Karpas-422 (cell line): ENCODE measurements around the gene F11R. TPM values are rescaled to one million over a fixed set of nuclear protein-coding genes. Genes with fewer than 3 reads are reported as not detected.

Experiments
- DNase-seq: peaks from one replicate; pipeline ENCODE4 v3.0.0-alpha.2; 2015
- H2AFZ ChIP-seq: fragments of 200-600 bp; sonication (generic); 2 replicates; pipeline ENCODE4 v1.6.1; 2014; ENCODE audit warnings: antibody characterized with exemption, low read length, mixed read lengths
- H3K27ac ChIP-seq: fragments of 200-600 bp; sonication (generic); 2 replicates; pipeline ENCODE4 v1.5.1; 2014; ENCODE audit warnings: mild to moderate bottlenecking, low read length, moderate library complexity
- H3K27me3 ChIP-seq: fragments of 200-600 bp; sonication (generic); 2 replicates; pipeline ENCODE4 v1.6.1; 2014; ENCODE audit warnings: low read length, mixed read lengths
- H3K36me3 ChIP-seq: fragments of 200-600 bp; sonication (generic); 2 replicates; pipeline ENCODE4 v1.6.1; 2014; ENCODE audit warnings: low read length, mixed read lengths; ENCODE audit not compliant: insufficient read depth
- H3K4me1 ChIP-seq: fragments of 200-600 bp; sonication (generic); 2 replicates; pipeline ENCODE4 v1.6.1; 2014; ENCODE audit warnings: mild to moderate bottlenecking, low read length, mixed read lengths
- H3K4me2 ChIP-seq: fragments of 200-600 bp; sonication (generic); 2 replicates; pipeline ENCODE4 v1.6.1; 2014; ENCODE audit warnings: low read length, low read depth, mild to moderate bottlenecking; ENCODE audit not compliant: poor library complexity, severe bottlenecking
- H3K4me3 ChIP-seq: fragments of 200-600 bp; sonication (generic); 2 replicates; pipeline ENCODE4 v1.5.1; 2014; ENCODE audit warnings: mild to moderate bottlenecking, antibody characterized with exemption, low read length, mixed read lengths
- H3K79me2 ChIP-seq: fragments of 200-600 bp; sonication (generic); 2 replicates; pipeline ENCODE4 v1.6.1; 2014; ENCODE audit warnings: mild to moderate bottlenecking, low read length, mixed read lengths
- H3K9ac ChIP-seq: fragments of 200-600 bp; sonication (generic); 2 replicates; pipeline ENCODE4 v1.6.0; 2014; ENCODE audit warnings: low read length
- H3K9me2 ChIP-seq: fragments of 200-600 bp; sonication (generic), shearing (Covaris generic); replicated peaks from 2 replicates; pipeline ENCODE4 v1.6.0; 2014; ENCODE audit warnings: mild to moderate bottlenecking, low read length, moderate library complexity; ENCODE audit not compliant: insufficient read depth
- H3K9me3 ChIP-seq: fragments of 300-700, 200-600 bp; sonication (generic); 2 replicates; pipeline ENCODE4 v1.6.1; 2014; ENCODE audit warnings: low read length, mixed read lengths
- H4K20me1 ChIP-seq: fragments of 200-600 bp; sonication (generic); 2 replicates; pipeline ENCODE4 v1.6.1; 2014; ENCODE audit warnings: mild to moderate bottlenecking, antibody characterized with exemption, low read length, low read depth; ENCODE audit not compliant: insufficient read depth
- total RNA-seq: library from RNA; depleted of rRNA; stranded (reverse); fragments of >200 nt; shearing (Covaris generic); gene quantifications from 2 replicates; pipeline ENCODE4 v1.2.3, GENCODE V29; 2014; ENCODE audit warnings: low replicate concordance

The F11R gene
- total RNA-seq, 1 experiment from 2014 or later, result 6.5 TPM

DNA sequence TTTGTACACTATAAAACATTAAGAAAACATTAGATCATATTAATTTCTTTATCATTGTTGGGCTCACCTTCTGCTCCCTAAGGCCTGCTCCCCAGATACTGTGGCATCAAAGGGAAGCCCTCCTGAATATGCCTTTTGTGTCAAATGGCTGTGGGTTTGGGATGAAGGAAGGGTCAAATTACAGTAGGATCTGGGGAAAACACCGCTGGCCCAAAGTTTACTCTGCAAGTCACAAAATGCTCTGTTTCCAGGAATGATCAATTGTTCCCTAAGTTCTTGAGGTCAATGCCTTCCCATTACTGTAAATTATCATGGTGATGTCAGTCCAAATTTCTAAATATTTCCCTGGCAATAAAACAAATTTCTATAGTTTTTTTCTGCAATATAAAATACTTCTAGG lies 59.5 kb downstream of the F11R start:
- H3K9ac ChIP-seq, result no peak overlapping the region
- no peak overlapping the region for H3K27ac ChIP-seq
- DNase-seq, result no peak
- no peaks in the 10 kb centered on the region for H3K27me3 ChIP-seq
- no peaks in the 10 kb centered on the region for H4K20me1 ChIP-seq
- H3K36me3 ChIP-seq, result no peaks in the 10 kb centered on the region
- no peaks in the 10 kb centered on the region for H3K9me2 ChIP-seq
- H3K4me2 ChIP-seq, result no peak overlapping the region
- no peaks in the 10 kb centered on the region for H3K9me3 ChIP-seq
- no peaks in the 10 kb centered on the region for H3K79me2 ChIP-seq
- H3K4me1 ChIP-seq, result no peaks in the 10 kb centered on the region
- H2AFZ ChIP-seq, result no peak overlapping the region
- no peak overlapping the region for H3K4me3 ChIP-seq

DNA sequence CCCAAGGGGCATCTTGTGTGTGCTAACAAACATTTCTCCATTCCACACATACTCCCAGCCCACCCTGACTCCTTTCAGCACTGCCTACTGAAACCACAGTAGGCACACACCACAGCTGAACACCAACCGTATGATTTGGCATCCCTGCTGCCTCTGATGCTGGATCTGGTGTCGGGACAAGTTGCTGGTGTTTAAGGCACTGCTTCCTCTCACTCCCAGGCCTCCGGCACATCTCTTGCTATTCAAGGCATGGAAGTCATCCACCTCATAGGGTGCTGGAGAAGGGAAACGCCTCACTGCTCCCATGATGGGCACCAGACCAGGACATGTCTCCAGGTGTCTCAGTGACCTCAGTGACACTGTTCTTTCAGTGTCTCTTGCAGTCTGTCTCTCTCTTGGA lies 64.0 kb downstream of the F11R start:
- Histone ChIP-seq H3K4me3 (no peak overlapping the region), H3K79me2 (no peaks in the 10 kb centered on the region)
- no peak for DNase-seq

DNA sequence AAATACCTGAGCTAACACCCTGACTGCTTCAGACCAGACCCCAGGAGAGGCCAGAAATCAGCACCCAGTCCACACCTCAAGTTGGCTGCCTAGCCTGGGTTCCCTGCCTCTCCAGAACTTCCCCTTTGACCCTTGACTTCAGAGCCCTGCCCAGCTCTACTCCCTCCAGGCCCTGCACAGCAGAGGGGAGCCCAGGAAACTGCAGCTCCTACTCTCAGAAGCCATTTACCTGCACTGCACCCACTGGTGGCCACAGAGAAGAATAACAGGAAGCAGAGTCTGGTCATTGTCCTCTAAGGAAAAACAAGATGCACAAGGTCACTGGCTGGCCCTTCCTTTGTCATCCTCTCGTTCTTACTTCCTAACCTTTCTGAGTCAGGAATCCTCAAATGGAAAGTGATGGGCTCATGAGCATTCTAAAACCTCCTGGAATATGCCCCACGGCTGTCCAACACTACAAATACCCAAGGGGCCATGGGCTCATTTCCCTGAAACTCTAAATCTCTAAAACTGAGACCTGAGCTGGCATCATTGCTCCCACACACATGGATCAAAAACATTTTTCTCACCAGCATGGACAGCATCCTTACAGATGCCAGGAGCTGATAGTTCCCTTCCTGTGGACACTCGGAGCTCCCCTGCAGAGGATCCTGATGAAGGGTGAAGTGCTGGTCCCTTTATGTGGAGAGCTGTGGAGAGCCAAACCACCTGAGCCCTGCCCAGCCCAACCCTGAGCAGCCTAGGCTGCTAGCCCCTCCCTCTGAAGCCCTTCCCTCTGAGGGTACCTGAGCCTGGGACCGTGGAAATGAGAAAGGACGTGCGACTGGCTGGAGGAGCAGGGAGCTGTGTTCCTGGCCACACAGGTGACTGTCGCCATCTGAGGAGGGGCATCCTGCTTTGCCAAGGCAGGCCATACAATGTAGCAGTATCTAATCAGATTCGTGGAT lies 66.5 kb downstream of the F11R start, which contains the start of gene ITLN2:
Gene ITLN2 (minus strand): TSS at position 652 of the 947 bp plus-strand sequence. CDS start 68 bp downstream, at position 584.
- no peak within 1 kb of the TSS for H3K27ac ChIP-seq
- H3K36me3 ChIP-seq, result no peaks in the 10 kb centered on the region
- no peaks in the 10 kb centered on the region for H3K9me3 ChIP-seq
- peak; percentile 74 for DNase-seq
- no peaks in the 10 kb centered on the region for H4K20me1 ChIP-seq
- H3K4me1 ChIP-seq, result no peaks in the 10 kb centered on the region
- no peak within 1 kb of the TSS for H3K4me2 ChIP-seq
- no peaks in the 10 kb centered on the region for H3K27me3 ChIP-seq
- H3K4me3 ChIP-seq, result no peak within 1 kb of the TSS
- no peak within 1 kb of the TSS for H3K9ac ChIP-seq
- no peaks in the 10 kb centered on the region for H3K9me2 ChIP-seq
- H3K79me2 ChIP-seq, result no peaks in the 10 kb centered on the region
- H2AFZ ChIP-seq, result no peak within 1 kb of the TSS

More for the DNA sequence above, 64.0 kb downstream of the F11R start:
- H3K9me2 ChIP-seq, result no peaks in the 10 kb centered on the region
- no peaks in the 10 kb centered on the region for H3K9me3 ChIP-seq
- no peaks in the 10 kb centered on the region for H3K27me3 ChIP-seq
- H3K27ac ChIP-seq, result no peak overlapping the region
- H2AFZ ChIP-seq, result no peak overlapping the region
- no peak overlapping the region for H3K9ac ChIP-seq
- H4K20me1 ChIP-seq, result no peaks in the 10 kb centered on the region
- H3K4me2 ChIP-seq, result no peak overlapping the region
- H3K4me1 ChIP-seq, result no peaks in the 10 kb centered on the region
- H3K36me3 ChIP-seq, result no peaks in the 10 kb centered on the region

DNA sequence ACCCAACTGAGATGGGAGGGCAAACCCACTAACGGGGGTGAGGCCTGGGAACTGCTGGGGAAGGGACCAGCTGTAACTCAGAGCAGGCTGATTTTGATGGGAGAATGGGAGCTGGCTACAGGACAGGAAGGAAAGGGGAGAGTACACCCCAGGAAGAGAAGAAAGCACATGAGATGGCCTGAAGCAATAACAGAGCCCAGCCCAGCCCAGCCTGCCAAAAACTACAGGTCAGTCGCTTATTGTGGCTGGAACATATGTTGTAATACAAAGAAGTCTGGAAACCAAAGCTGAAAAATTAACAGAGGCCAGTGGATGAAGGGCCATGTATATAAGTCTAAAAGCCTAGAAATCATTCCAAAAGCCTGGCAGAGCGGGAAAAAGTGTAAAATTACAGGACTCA lies 67.9 kb downstream of the F11R start:
- Histone ChIP-seq H3K4me2 (no peak overlapping the region), H3K27ac (no peak overlapping the region), H3K9ac (no peak overlapping the region), H3K9me2 (no peaks in the 10 kb centered on the region), H3K27me3 (no peaks in the 10 kb centered on the region), H3K36me3 (no peaks in the 10 kb centered on the region), H3K4me3 (no peak overlapping the region), H3K9me3 (no peaks in the 10 kb centered on the region), H3K79me2 (no peaks in the 10 kb centered on the region), H3K4me1 (no peaks in the 10 kb centered on the region), H4K20me1 (no peaks in the 10 kb centered on the region), H2AFZ (no peak overlapping the region)
- no peak for DNase-seq

DNA sequence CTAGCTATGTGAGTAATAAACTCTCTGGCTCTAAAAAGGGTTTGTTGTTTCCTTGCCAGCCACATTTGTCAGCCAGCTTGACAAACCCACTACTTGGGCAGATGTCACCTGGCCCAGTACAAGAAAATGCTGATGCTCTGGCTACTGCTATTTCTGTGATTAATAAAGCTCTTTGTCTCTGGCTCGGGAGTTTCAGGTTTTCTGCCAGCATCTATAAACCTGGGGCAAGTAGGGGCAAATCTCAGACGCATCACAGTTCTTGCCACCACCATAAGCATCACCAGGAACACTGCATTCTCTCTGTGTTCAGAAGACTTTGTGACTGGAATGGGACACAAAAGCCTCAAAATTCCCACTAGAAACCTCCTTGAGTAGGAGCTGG lies 68.8 kb downstream of the F11R start:
- H3K4me1 ChIP-seq, result no peaks in the 10 kb centered on the region
- no peaks in the 10 kb centered on the region for H4K20me1 ChIP-seq
- DNase-seq, result no peak
- H3K27me3 ChIP-seq, result no peaks in the 10 kb centered on the region
- H3K4me2 ChIP-seq, result no peak overlapping the region
- no peaks in the 10 kb centered on the region for H3K36me3 ChIP-seq
- no peak overlapping the region for H2AFZ ChIP-seq
- H3K4me3 ChIP-seq, result no peak overlapping the region
- H3K9me3 ChIP-seq, result no peaks in the 10 kb centered on the region
- no peaks in the 10 kb centered on the region for H3K9me2 ChIP-seq
- no peak overlapping the region for H3K27ac ChIP-seq
- no peak overlapping the region for H3K9ac ChIP-seq
- no peaks in the 10 kb centered on the region for H3K79me2 ChIP-seq

DNA sequence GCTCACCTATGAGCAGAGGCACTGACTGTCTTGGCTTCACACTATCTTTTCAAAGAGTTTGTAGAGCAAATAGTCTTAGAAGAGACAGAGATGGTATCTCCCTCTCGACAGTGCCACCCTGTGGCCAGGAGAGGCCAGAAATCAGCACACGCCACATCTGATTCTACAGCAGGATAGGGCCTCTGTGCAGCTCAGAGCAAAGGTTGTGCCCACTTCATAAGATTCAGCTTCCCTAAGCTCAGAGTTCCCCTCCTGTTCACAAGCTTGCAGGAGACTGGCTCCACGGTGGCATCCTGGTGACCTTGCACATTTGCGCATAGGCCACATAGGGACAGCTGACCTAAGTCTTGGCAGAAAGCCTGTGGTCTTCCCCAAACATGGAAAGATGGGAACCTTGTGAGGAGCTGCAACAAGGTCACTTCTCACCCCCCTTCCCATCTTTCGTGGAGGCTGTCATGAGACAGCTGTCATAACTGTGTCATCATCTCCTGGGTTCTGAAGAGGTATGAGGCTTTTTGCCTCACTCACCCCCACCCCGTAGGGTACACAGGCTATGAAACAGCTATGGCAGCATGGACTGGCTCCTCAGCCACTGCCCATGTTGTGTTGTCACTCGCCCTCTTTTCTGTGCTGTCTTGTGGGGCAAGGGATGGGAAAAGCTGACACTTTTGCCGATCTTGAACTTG lies 69.4 kb downstream of the F11R start:
- no peaks in the 10 kb centered on the region for H3K9me2 ChIP-seq
- no peak overlapping the region for H3K27ac ChIP-seq
- H3K4me2 ChIP-seq, result no peak overlapping the region
- peak; percentile 87 for DNase-seq
- H3K79me2 ChIP-seq, result no peaks in the 10 kb centered on the region
- no peak overlapping the region for H3K4me3 ChIP-seq
- no peak overlapping the region for H2AFZ ChIP-seq
- H3K9ac ChIP-seq, result no peak overlapping the region
- no peaks in the 10 kb centered on the region for H3K36me3 ChIP-seq
- no peaks in the 10 kb centered on the region for H3K4me1 ChIP-seq
- no peaks in the 10 kb centered on the region for H3K9me3 ChIP-seq
- no peaks in the 10 kb centered on the region for H3K27me3 ChIP-seq
- no peaks in the 10 kb centered on the region for H4K20me1 ChIP-seq

DNA sequence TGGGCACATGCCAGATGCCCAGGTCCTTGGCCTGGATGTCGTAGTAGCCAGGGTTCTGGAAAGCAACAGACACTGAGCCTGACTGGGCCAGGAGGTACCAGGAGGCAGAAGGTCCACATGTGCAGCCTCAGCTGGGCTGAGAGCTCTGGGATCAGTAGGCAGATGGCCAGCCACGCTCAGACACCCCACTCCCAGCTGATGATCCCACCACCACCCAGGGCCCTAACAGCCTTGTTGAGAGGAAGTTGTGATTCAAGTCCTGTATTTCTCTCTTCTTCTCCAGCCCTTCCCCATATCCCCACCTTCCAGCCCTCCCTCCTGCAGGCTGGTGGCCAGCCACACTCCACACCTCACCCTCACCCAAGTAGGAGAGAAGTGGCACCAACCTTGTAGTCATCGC lies 70.3 kb downstream of the F11R start:
- H3K27me3 ChIP-seq, result no peaks in the 10 kb centered on the region
- H2AFZ ChIP-seq, result no peak overlapping the region
- H3K4me2 ChIP-seq, result no peak overlapping the region
- no peak for DNase-seq
- H3K9me2 ChIP-seq, result no peaks in the 10 kb centered on the region
- H4K20me1 ChIP-seq, result no peaks in the 10 kb centered on the region
- H3K9me3 ChIP-seq, result no peaks in the 10 kb centered on the region
- no peaks in the 10 kb centered on the region for H3K36me3 ChIP-seq
- H3K9ac ChIP-seq, result no peak overlapping the region
- no peak overlapping the region for H3K27ac ChIP-seq
- H3K4me1 ChIP-seq, result no peaks in the 10 kb centered on the region
- no peak overlapping the region for H3K4me3 ChIP-seq
- H3K79me2 ChIP-seq, result no peaks in the 10 kb centered on the region

DNA sequence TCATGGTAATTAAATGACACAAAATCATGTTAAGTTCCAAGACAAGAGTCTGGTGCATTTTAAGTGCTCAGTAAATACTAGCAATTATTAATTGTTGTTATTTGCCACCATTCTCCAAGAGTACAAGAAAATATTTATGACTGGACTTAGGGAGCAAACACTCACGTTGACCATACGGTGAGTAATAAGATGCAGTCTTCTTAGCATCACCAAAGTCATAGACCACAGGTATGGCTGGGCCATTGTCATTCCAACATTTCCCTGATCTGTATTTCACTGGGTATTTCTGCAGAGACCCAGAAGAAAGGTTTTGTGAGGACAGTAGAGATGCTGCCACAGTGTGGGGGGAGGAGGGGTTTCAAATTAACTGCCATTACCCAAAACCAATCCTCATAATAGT lies 71.1 kb downstream of the F11R start:
- no peak overlapping the region for H3K4me2 ChIP-seq
- H3K9me3 ChIP-seq, result no peaks in the 10 kb centered on the region
- no peaks in the 10 kb centered on the region for H3K36me3 ChIP-seq
- H3K9ac ChIP-seq, result no peak overlapping the region
- H3K4me1 ChIP-seq, result no peaks in the 10 kb centered on the region
- no peaks in the 10 kb centered on the region for H4K20me1 ChIP-seq
- H2AFZ ChIP-seq, result no peak overlapping the region
- no peak for DNase-seq
- no peaks in the 10 kb centered on the region for H3K27me3 ChIP-seq
- H3K27ac ChIP-seq, result no peak overlapping the region
- H3K79me2 ChIP-seq, result no peaks in the 10 kb centered on the region
- no peak overlapping the region for H3K4me3 ChIP-seq
- no peaks in the 10 kb centered on the region for H3K9me2 ChIP-seq
